Ovary (tissue), 3 donors: ENCODE measurements around the gene RBPJ.

Experiments used
- CTCF ChIP-seq, 3 donors: fragments of 450-650 bp in 2 of 3; fragments of 200-600 bp in 1 of 3; IDR thresholded peaks; one replicate each; pipeline versions ENCODE4 v1.5.1 to v1.8.0; 2016 to 2022; ENCODE audit warnings: antibody characterized with exemption in 3 of 3, mild to moderate bottlenecking in 1 of 3
- POLR2A ChIP-seq: fragments of 450-650 bp; IDR thresholded peaks from one replicate; pipeline ENCODE4 v1.6.1; 2017; ENCODE audit warnings: antibody characterized with exemption, mild to moderate bottlenecking, moderate library complexity
- donor health status: DM: no; HTN: no; CAD: no.

- no peak for TF ChIP-seq CTCF (IDR thresholded peaks at IDR 0.05)
- TF ChIP-seq POLR2A = no peak
Measured at GRCh38 chr4:26466578-26467270, 145.9 kb downstream of the RBPJ start.
